ENCODE data around the gene RAB39B.
"Not testable (repeated sequence)": the region's sequence is repeated elsewhere in the genome, so short reads cannot be mapped to it uniquely, and the experiment has no call there.

RAB39B gene

GRCh38 chrX:155223746-155224145 is 40.5 kb downstream of the RAB39B start:
- H4K8ac ChIP-seq (ENCODE audit: low read depth, low read length); H2AFZ ChIP-seq (ENCODE audit: insufficient read depth, low read length, poor library complexity); H3K9me3 ChIP-seq (ENCODE audit: insufficient read depth, low read depth, low read length); H3K27me3 ChIP-seq (ENCODE audit: insufficient read depth, low read length); H2BK5ac ChIP-seq (ENCODE audit: low read depth, low read length, poor library complexity); H3K79me2 ChIP-seq (ENCODE audit: control insufficient read depth, insufficient read depth, low read length, poor library complexity); H3K18ac ChIP-seq (ENCODE audit: low read length); H3K14ac ChIP-seq (ENCODE audit: low read length); H3K4me2 ChIP-seq (ENCODE audit: low read length); H2AK5ac ChIP-seq (ENCODE audit: low read length); H3K23ac ChIP-seq (ENCODE audit: low read length); DNase-seq; H4K91ac ChIP-seq (ENCODE audit: low read depth, low read length); H3K4ac ChIP-seq (ENCODE audit: low read depth, low read length); H2BK12ac ChIP-seq (ENCODE audit: low read length); H3K9ac ChIP-seq (ENCODE audit: low read length); H2BK120ac ChIP-seq (ENCODE audit: insufficient read depth, low read length, poor library complexity); H4K12ac ChIP-seq (ENCODE audit: low read depth, low read length); H3K4me3 ChIP-seq (ENCODE audit: low read depth, low read length); H3K4me1 ChIP-seq (ENCODE audit: control insufficient read depth in 1 of 2, insufficient read depth in 2 of 2, low read length in 2 of 2); H3K27ac ChIP-seq (ENCODE audit: low read depth, low read length); H3K79me1 ChIP-seq (ENCODE audit: low read length): not testable (repeated sequence)
- peaks cover 12 to 17% of the 10 kb centered on the region in 2 experiments for H3K36me3 ChIP-seq (ENCODE audit: control insufficient read depth in 1 of 2, insufficient read depth in 2 of 2, low read length in 2 of 2)
- WGBS (ENCODE audit: extremely low coverage, insufficient coverage, insufficient read length) = no CpG with 5 or more reads among the region's 30 CpGs

DNA sequence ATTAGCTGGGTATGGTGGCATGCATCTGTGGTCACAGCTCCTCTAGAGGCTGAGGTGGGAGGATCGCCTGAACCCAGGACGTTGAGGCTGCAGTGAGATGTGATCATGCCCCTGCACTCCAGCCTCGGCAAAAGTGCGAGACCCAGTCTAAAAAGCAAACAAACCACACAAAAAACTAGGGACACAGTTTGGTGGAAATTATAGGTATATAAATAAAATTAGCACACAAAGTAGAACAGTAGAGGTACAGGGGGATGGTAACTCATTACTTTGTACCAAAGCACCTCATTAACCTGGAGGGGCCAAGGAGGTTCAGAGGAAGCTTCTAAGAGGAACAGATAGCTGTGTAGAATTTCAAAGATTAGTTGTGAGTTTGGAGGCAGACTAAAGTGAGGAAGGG is 42.9 kb downstream of the RAB39B start:
- no peak overlapping the region for H4K8ac ChIP-seq (ENCODE audit: low read depth, low read length)
- DNase-seq = no peak
- H2BK5ac ChIP-seq (ENCODE audit: low read depth, low read length, poor library complexity) = no peak overlapping the region
- H3K4me2 ChIP-seq (ENCODE audit: low read length) = no peak overlapping the region
- H3K23ac ChIP-seq (ENCODE audit: low read length) = no peak overlapping the region
- H2BK12ac ChIP-seq (ENCODE audit: low read length) = no peak overlapping the region
- H4K91ac ChIP-seq (ENCODE audit: low read depth, low read length) = no peak overlapping the region
- no peak overlapping the region for H4K12ac ChIP-seq (ENCODE audit: low read depth, low read length)
- no peak overlapping the region for H3K27ac ChIP-seq (ENCODE audit: low read depth, low read length)
- H3K14ac ChIP-seq (ENCODE audit: low read length) = no peak overlapping the region
- no peaks in the 10 kb centered on the region for H3K9me3 ChIP-seq (ENCODE audit: insufficient read depth, low read depth, low read length)
- no peak overlapping the region for H3K18ac ChIP-seq (ENCODE audit: low read length)
- H2AFZ ChIP-seq (ENCODE audit: insufficient read depth, low read length, poor library complexity) = no peak overlapping the region
- no peak overlapping the region for H3K9ac ChIP-seq (ENCODE audit: low read length)
- no peak overlapping the region for H3K4me3 ChIP-seq (ENCODE audit: low read depth, low read length)
- peaks cover 10 to 17% of the 10 kb centered on the region in 2 experiments for H3K36me3 ChIP-seq (ENCODE audit: control insufficient read depth in 1 of 2, insufficient read depth in 2 of 2, low read length in 2 of 2)
- H3K4ac ChIP-seq (ENCODE audit: low read depth, low read length) = no peak overlapping the region
- H3K79me1 ChIP-seq (ENCODE audit: low read length) = peaks cover 3% of the 10 kb centered on the region
- H3K27me3 ChIP-seq (ENCODE audit: insufficient read depth, low read length) = no peaks in the 10 kb centered on the region
- peaks cover 4% of the 10 kb centered on the region for H3K79me2 ChIP-seq (ENCODE audit: control insufficient read depth, insufficient read depth, low read length, poor library complexity)
- H3K4me1 ChIP-seq (ENCODE audit: control insufficient read depth in 1 of 2, insufficient read depth in 2 of 2, low read length in 2 of 2) = peaks cover 2% of the 10 kb centered on the region in 2 experiments
- no peak overlapping the region for H2BK120ac ChIP-seq (ENCODE audit: insufficient read depth, low read length, poor library complexity)
- WGBS (ENCODE audit: extremely low coverage, insufficient coverage, insufficient read length) = no CpG with 5 or more reads among the region's 4 CpGs
- no peak overlapping the region for H2AK5ac ChIP-seq (ENCODE audit: low read length)

DNA sequence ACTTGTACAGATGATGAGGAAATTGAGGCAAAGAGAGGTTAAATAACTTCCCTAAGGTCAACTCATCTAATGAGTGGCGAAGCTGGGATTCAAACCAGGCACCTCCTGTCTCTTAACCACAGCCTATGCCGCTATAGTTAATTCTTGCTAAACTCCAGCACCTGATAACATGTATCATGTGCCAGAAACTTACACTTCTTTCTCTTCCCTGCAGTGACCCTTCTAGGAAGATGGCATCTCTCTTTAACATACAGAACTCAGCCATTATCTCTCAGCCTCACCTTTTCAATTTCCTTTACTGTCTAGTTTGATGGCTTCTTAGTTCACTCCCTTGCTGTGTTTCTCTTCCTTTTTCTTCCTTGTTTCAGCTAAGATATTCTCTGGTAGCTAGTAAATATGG is 45.5 kb downstream of the RAB39B start:
- Histone ChIP-seq H4K91ac (ENCODE audit: low read depth, low read length) (no peak overlapping the region), H3K79me2 (ENCODE audit: control insufficient read depth, insufficient read depth, low read length, poor library complexity) (peaks cover 7% of the 10 kb centered on the region), H2AK5ac (ENCODE audit: low read length) (no peak overlapping the region), H3K79me1 (ENCODE audit: low read length) (peaks cover 6% of the 10 kb centered on the region), H3K36me3 (ENCODE audit: control insufficient read depth in 1 of 2, insufficient read depth in 2 of 2, low read length in 2 of 2) (peaks cover 7 to 15% of the 10 kb centered on the region in 2 experiments), H3K4ac (ENCODE audit: low read depth, low read length) (peak overlapping the region; percentile 69), H2AFZ (ENCODE audit: insufficient read depth, low read length, poor library complexity) (no peak overlapping the region), H2BK12ac (ENCODE audit: low read length) (no peak overlapping the region), H3K9ac (ENCODE audit: low read length) (no peak overlapping the region), H3K4me2 (ENCODE audit: low read length) (no peak overlapping the region), H4K8ac (ENCODE audit: low read depth, low read length) (no peak overlapping the region), H3K4me1 (ENCODE audit: control insufficient read depth in 1 of 2, insufficient read depth in 2 of 2, low read length in 2 of 2) (peaks cover 2 to 5% of the 10 kb centered on the region in 2 experiments), H3K9me3 (ENCODE audit: insufficient read depth, low read depth, low read length) (no peaks in the 10 kb centered on the region), H2BK5ac (ENCODE audit: low read depth, low read length, poor library complexity) (no peak overlapping the region), H3K23ac (ENCODE audit: low read length) (no peak overlapping the region), H4K12ac (ENCODE audit: low read depth, low read length) (no peak overlapping the region), H3K14ac (ENCODE audit: low read length) (no peak overlapping the region), H3K4me3 (ENCODE audit: low read depth, low read length) (no peak overlapping the region), H2BK120ac (ENCODE audit: insufficient read depth, low read length, poor library complexity) (no peak overlapping the region), H3K27ac (ENCODE audit: low read depth, low read length) (no peak overlapping the region), H3K18ac (ENCODE audit: low read length) (no peak overlapping the region), H3K27me3 (ENCODE audit: insufficient read depth, low read length) (no peaks in the 10 kb centered on the region)
- no peak for DNase-seq
- no CpG with 5 or more reads among the region's 2 CpGs for WGBS (ENCODE audit: extremely low coverage, insufficient coverage, insufficient read length)

DNA sequence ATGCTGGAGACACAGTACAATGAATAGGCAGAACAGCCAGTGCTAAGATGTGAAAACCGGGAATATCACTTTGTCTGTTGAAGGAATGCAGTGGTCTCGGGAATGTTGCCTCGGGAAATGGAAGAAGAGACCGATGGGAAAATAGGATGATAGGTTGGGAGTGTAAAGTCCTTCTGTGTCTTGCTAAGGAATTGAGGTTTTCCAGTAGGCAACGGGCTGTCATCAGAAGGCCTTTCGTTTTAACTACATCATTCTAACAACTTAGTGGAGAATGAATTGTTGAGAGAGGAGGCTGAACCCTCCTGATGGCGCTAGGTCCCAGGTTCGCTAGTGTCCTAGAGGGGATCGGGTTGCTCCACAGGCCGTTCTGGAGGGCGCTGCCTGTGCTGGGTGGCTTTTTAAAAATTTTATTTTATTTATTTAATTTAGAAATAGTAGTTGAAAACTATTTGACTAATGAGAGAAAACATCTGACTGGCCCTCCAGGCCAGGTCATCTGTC is 47.3 kb downstream of the RAB39B start:
- no peak overlapping the region for H4K8ac ChIP-seq (ENCODE audit: low read depth, low read length)
- H3K27ac ChIP-seq (ENCODE audit: low read depth, low read length) = peak overlapping the region; percentile 11
- H2BK5ac ChIP-seq (ENCODE audit: low read depth, low read length, poor library complexity) = no peak overlapping the region
- H3K4ac ChIP-seq (ENCODE audit: low read depth, low read length) = no peak overlapping the region
- peaks cover 6% of the 10 kb centered on the region for H3K79me1 ChIP-seq (ENCODE audit: low read length)
- peaks cover 7% of the 10 kb centered on the region for H3K79me2 ChIP-seq (ENCODE audit: control insufficient read depth, insufficient read depth, low read length, poor library complexity)
- no peak overlapping the region for H3K23ac ChIP-seq (ENCODE audit: low read length)
- no peaks in the 10 kb centered on the region for H3K9me3 ChIP-seq (ENCODE audit: insufficient read depth, low read depth, low read length)
- peaks cover 2 to 5% of the 10 kb centered on the region in 2 experiments for H3K4me1 ChIP-seq (ENCODE audit: control insufficient read depth in 1 of 2, insufficient read depth in 2 of 2, low read length in 2 of 2)
- H3K9ac ChIP-seq (ENCODE audit: low read length) = no peak overlapping the region
- H4K12ac ChIP-seq (ENCODE audit: low read depth, low read length) = no peak overlapping the region
- no peak for DNase-seq
- no peak overlapping the region for H2BK120ac ChIP-seq (ENCODE audit: insufficient read depth, low read length, poor library complexity)
- peak overlapping the region; percentile 90 for H3K4me3 ChIP-seq (ENCODE audit: low read depth, low read length)
- no peak overlapping the region for H3K14ac ChIP-seq (ENCODE audit: low read length)
- WGBS (ENCODE audit: extremely low coverage, insufficient coverage, insufficient read length) = no CpG with 5 or more reads among the region's 11 CpGs
- no peak overlapping the region for H3K18ac ChIP-seq (ENCODE audit: low read length)
- H3K27me3 ChIP-seq (ENCODE audit: insufficient read depth, low read length) = no peaks in the 10 kb centered on the region
- H3K36me3 ChIP-seq (ENCODE audit: control insufficient read depth in 1 of 2, insufficient read depth in 2 of 2, low read length in 2 of 2) = peaks cover 4 to 8% of the 10 kb centered on the region in 2 experiments
- H2BK12ac ChIP-seq (ENCODE audit: low read length) = no peak overlapping the region
- peak overlapping the region; percentile 78 for H3K4me2 ChIP-seq (ENCODE audit: low read length)
- H4K91ac ChIP-seq (ENCODE audit: low read depth, low read length) = peak overlapping the region; percentile 95
- no peak overlapping the region for H2AFZ ChIP-seq (ENCODE audit: insufficient read depth, low read length, poor library complexity)
- no peak overlapping the region for H2AK5ac ChIP-seq (ENCODE audit: low read length)
